Fibroblast of the aortic adventitia (primary cell): Measurements from ENCODE around the gene TRIM8. TPM values are rescaled to one million over a fixed set of nuclear protein-coding genes. Genes with fewer than 3 reads are reported as not detected.
A peak's percentile ranks its signal among the peaks of the same experiment; 100 is the strongest.

Source experiments
- DNase-seq: peaks from one replicate; pipeline ENCODE4 v3.0.0-alpha.2; 2010; ENCODE audit warnings: low read depth
- H3K4me3 ChIP-seq: 2 replicates; pipeline ENCODE4 v1.5.1; 2011; ENCODE audit warnings: low read depth, mild to moderate bottlenecking, control low read depth, low read length, moderate library complexity
- total RNA-seq: library from RNA; depleted of rRNA; stranded (reverse); fragments of >200 nt; gene quantifications from 2 replicates; pipeline ENCODE4 v1.2.3, GENCODE V29; 2012; ENCODE audit warnings: low replicate concordance
- TF ChIP-seq, protein P1 (sequence below): IDR thresholded peaks from 2 replicates; pipeline ENCODE4 v1.5.1; 2011; ENCODE audit warnings: mild to moderate bottlenecking, low read length, control low read depth, inconsistent platforms; ENCODE audit not compliant: insufficient read depth

TRIM8 gene
- total RNA-seq, 1 donor: 83.0 TPM

DNA sequence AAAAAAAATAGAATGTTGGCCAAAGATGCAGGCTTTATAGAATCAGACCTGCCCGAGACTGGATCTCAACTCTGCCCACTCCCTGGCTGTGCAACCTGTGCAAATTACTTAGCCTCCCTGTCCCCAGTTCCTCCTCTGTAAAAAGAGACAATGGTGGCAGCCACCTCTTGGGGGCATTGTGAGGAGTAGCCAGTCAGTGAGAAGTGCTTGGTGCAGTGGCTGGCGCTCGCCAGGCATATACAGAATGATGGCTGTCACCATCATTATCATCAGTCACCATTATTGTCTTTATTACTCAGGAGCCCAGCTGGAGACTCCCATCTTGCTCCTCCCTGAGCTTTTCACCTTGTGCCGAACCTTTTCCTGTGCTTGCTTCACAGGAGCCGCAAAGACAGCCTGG, 29.4 kb upstream of the TRIM8 start:
- TF ChIP-seq, protein P1, sequence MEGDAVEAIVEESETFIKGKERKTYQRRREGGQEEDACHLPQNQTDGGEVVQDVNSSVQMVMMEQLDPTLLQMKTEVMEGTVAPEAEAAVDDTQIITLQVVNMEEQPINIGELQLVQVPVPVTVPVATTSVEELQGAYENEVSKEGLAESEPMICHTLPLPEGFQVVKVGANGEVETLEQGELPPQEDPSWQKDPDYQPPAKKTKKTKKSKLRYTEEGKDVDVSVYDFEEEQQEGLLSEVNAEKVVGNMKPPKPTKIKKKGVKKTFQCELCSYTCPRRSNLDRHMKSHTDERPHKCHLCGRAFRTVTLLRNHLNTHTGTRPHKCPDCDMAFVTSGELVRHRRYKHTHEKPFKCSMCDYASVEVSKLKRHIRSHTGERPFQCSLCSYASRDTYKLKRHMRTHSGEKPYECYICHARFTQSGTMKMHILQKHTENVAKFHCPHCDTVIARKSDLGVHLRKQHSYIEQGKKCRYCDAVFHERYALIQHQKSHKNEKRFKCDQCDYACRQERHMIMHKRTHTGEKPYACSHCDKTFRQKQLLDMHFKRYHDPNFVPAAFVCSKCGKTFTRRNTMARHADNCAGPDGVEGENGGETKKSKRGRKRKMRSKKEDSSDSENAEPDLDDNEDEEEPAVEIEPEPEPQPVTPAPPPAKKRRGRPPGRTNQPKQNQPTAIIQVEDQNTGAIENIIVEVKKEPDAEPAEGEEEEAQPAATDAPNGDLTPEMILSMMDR: no peak
- H3K4me3 ChIP-seq: no peak overlapping the region
- no peak for DNase-seq

- H3K4me3 ChIP-seq: no peak overlapping the region
- DNase-seq: no peak
- TF ChIP-seq, protein P1: peak; percentile 37
These were observed 28.9 kb upstream of the TRIM8 start for GRCh38 chr10:102615361-102615760.

GRCh38 chr10:102616066-102616770, 28.1 kb upstream of the TRIM8 start:
- no peak overlapping the region for H3K4me3 ChIP-seq
- peak; percentile 47 for DNase-seq
- TF ChIP-seq, protein P1: no peak

- TF ChIP-seq, protein P1: no peak
- DNase-seq: no peak
- H3K4me3 ChIP-seq: no peak overlapping the region
These were observed 27.2 kb upstream of the TRIM8 start for GRCh38 chr10:102617041-102617440.

DNA sequence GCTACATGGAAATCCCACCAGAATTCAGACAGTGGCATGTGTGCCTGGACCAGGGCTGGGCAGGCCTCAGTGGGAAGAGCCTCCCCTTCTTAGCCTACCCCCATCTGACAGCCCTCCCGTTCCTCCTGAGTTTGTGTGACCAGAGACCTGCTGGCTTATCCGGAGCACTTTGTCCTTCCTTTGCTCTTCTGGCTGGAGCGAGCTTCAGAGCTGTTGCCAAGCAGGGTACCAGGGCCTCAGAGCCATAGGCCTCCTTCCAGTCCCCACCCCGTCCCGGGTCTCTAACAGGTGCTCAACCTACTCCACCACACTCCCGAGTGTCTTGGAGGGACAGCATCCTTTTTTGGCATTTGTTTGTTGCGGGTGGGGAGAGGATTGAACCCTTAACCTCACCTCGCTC, 26.5 kb upstream of the TRIM8 start:
- DNase-seq: no peak
- TF ChIP-seq, protein P1: no peak
- H3K4me3 ChIP-seq: no peak overlapping the region

GRCh38 chr10:102619281-102619981, 24.8 kb upstream of the TRIM8 start:
- TF ChIP-seq, protein P1: peak; percentile 2
- DNase-seq: no peak

More at GRCh38 chr10:102619281-102619981, 24.8 kb upstream of the TRIM8 start:
- H3K4me3 ChIP-seq: no peak overlapping the region
